GM18858 (cell line): ENCODE measurements around the gene CLCN6.

Source experiments
- ATAC-seq: cut with Tn5 transposase; IDR thresholded peaks from one replicate; pipeline ENCODE4 v1.9.1; 2021; ENCODE audit not compliant: unreplicated experiment

The CLCN6 gene, protein sequence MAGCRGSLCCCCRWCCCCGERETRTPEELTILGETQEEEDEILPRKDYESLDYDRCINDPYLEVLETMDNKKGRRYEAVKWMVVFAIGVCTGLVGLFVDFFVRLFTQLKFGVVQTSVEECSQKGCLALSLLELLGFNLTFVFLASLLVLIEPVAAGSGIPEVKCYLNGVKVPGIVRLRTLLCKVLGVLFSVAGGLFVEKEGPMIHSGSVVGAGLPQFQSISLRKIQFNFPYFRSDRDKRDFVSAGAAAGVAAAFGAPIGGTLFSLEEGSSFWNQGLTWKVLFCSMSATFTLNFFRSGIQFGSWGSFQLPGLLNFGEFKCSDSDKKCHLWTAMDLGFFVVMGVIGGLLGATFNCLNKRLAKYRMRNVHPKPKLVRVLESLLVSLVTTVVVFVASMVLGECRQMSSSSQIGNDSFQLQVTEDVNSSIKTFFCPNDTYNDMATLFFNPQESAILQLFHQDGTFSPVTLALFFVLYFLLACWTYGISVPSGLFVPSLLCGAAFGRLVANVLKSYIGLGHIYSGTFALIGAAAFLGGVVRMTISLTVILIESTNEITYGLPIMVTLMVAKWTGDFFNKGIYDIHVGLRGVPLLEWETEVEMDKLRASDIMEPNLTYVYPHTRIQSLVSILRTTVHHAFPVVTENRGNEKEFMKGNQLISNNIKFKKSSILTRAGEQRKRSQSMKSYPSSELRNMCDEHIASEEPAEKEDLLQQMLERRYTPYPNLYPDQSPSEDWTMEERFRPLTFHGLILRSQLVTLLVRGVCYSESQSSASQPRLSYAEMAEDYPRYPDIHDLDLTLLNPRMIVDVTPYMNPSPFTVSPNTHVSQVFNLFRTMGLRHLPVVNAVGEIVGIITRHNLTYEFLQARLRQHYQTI

DNA sequence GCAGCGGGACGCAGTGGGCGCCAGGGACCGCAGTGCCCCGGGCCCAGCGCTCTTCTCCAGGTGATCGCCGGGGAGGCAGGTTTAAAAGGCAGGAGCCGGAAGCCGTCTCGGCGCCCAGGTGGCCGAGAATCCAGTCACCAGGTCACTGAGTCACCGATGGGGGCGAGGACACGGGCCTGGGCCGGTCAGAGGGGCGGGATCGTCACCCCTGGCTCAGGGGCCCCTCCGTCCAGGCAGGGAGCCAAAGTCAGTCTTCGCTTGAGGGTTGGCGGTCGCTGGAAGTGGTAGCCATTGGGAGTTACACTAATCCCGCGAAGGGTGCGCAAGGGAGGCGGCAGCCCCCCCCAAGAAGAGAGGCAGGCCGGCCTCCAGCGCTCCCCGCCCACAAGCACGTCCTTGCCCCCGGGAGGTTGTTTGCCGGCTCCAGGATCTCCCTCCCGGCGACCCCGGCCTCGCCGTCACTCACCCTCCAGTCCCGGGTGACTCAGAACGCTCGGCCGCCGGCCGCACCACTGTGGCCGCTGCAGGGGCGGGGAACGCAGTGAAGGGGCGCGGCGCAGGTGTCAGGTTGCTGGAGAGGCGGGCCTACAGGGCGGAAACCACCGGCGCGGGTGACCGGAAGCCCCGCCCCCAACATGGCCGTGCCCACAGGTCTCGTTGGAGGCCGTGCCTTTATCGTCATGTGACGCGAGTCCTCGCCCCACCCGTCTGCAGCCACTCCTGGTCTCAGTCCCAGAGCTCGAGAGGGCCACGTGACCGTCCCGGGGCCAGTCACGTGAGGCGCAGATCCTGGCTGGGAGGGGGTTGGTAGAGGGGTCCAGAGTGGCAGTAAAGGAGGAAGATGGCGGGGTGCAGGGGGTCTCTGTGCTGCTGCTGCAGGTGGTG lies at the start of gene CLCN6, which contains the start of gene MTHFR:
TSS of gene CLCN6 (plus strand) at position 770 of the 885 bp plus-strand sequence. CDS start at position 842, 72 bp downstream.
TSS of gene MTHFR (minus strand) at position 543 of the 885 bp plus-strand sequence. CDS start 2,848 bp downstream, outside the sequence.
- peak; percentile 53 for ATAC-seq

DNA sequence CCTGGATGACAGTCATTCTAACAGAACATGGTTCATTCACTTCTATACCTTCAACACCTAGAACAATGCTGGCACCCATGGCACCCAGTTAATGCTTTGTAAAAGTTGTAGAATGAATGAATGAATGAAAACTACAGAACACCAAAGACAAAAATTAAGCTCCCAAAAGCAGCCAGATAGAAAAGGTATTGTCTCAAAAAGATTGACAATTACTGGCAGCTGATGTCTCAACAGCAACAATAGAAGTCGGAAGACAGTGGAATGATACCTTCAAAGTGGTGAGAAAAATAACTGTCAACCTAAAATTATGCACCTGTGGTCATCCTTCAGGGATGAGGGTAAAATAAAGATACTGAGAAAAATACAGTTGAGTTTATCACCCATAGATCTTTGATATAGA lies 48.9 kb upstream of the CLCN6 start:
- no peak for ATAC-seq

DNA sequence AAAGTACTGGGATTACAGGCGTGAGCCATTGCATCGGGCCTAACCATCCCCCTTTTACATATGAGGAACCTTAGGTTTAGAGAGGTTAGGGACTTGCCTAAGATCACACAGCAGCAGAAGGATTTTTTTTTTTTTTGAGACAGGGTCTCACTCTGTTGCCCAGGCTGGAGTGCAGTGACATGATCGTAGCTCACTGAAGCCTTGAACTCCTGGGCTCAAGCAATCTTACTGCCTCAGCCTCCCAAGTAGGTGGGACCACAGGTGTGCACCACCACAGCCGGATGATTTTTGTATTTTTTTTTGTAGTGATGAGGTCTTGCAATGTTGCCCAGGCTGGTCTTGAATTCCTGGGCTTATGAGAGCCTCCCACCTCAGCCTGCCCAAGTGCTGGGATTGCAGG lies 46.2 kb upstream of the CLCN6 start:
- ATAC-seq = no peak

- no peak for ATAC-seq
Measured at GRCh38 chr1:11761285-11761684, 44.7 kb upstream of the CLCN6 start.

DNA sequence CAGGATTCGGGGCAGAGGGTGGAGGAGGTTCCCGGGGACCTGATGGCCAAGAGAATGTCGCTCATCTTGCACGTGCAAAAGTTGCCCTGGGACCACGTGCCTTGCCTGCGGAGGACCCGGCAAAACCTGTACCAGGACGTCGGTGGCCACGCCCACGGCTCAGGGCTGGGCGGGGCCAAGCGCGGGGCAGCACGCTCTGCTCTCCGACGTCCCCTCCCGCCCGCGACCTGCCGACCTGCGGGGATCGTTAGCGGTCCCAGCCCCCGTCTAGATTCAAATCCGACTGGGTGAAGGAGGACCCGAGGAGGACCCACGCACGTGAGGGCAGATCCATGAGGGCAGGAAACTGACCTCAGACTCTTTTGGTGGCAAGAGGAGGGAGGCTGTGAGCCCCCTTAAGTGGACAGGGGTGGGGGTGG lies 44.0 kb upstream of the CLCN6 start, which contains the start of gene C1orf167:
TSS of gene C1orf167 (plus strand) at position 206 of the 419 bp plus-strand sequence. CDS start 2,208 bp downstream, outside the sequence.
- no peak for ATAC-seq

DNA sequence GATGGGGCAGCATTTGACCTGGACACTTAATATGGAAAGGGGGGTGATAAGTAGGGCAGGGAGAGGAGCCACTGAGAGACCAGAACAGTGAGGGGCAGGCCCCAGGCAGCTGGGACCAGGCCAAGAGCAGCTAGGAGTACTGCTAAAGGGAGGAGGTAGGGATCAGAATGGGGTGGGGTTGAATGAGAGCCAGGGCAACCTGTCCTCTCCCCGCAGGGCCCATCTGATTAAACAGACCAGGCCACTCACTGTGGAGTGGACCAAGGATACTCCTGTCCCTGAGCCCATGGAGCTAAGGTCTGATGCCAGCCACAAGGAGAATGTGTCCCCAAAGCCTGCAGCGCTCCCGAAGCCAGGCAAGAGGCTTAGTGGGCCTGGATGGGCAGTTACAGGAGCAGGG lies 41.9 kb upstream of the CLCN6 start:
- no peak for ATAC-seq

- ATAC-seq = no peak
Measured at GRCh38 chr1:11764519-11764918, 41.5 kb upstream of the CLCN6 start.

DNA sequence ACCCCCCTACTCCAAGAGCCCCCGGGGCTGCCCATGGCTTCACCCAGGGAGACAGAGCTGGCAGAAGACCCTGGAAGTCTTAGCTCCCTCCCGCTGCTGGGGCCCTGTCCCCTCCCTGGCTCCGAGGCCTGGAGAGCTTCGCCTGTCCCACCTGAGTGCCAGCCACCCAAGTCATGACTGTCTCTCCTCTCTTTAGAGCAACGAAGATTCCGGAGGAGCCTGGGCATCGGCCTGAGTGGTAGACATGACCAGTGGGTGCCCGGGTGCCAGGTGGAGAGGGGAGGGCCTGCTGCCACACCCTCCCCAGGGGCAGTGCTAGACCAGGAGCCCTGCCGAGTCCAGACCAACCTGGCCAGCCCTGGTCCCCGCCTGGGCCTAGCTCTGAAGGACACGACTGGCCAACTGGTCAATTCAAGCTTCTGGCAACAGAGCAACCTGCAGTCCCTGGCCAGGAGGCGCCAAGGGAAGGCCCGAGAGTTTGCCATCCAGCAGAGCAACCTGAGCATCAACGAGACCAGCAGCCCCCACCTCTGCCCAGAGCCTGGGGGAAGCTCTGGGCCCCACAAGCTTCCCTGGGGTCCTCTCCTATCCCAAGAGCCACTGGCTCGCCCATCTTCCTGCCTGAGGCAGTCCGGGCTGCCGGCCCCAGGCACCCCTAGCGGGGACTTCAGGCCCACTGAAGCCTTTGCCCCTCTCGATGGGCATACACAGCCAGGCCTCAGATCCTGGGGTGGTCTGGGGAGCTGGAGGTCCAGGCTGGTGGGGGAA lies 40.1 kb upstream of the CLCN6 start:
- ATAC-seq = no peak

- no peak for ATAC-seq
Measured at GRCh38 chr1:11766429-11766776, 39.6 kb upstream of the CLCN6 start.

DNA sequence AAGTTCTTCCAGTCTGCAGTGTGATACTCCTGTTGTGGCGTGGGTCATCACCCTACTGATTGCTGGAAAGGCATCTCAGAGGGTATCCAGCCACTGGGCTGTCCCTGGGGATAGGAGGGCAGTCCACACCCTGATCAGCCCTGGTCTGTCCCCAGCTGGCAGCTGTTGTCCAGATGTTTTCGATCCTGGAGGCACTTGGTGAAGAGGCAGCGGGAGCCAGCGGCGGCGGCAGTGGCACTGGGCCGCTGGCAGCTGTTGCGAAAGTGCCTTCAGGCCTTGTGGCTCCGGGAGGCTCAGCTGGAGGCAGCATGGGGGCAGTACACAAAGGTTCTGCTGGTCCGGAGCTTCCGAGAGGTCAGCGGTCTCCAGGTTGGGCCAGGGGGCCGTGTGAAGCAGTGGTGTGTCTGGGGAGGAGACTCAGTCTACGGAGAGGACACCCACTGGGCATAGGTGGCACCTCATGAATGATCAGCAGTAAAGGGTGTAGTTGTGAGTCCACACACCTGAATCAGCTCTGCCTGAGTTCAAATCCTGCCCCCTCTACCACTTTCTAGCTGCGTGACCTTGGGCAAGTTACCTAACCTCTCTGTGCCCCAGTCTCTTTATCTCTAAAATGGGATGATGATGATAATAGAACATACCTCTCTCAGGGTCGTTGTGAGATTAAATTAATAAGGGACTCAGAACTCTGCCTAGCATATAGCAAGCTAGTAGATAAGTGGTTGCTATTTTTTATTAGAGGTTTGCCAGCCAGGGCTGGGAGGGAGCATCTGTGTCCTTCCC lies 37.9 kb upstream of the CLCN6 start:
- no peak for ATAC-seq

DNA sequence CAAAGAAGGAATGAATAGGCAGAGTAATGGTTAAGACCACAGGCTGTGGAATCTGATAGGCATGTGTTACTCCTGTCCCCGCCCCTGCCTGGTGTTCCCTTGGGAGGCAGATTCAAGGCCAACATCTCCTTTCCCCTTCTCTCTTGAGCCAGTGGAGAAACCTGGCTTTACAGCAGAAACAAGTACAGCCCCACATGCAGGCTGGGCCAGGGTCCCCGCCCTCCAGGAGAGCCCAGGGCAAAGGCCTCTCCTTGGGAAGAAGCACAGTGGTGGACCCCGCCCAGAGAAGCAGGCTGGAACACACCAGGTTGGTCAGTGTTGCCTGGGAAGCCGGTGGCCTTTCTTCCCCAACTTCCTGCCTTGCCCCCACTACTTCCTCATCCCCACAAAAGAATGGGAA lies 37.2 kb upstream of the CLCN6 start:
- no peak for ATAC-seq

DNA sequence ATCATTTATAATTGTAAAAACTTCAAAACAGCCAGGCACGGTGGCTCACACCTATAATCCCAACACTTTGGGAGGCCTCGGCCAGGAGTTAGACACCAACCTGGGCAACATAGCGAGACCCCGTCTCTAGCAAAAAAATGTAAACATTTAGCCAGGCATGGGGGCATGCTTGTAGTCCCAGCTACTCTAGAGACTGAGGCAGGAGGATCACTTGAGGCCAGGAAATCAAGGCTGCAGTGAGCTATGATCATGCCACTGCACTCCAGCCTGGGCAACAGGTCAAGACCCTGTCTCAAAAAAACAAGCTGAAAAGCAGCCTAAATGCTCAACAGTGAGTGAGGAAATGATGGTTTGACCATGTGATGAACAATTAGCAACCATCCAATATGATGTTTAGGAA lies 36.7 kb upstream of the CLCN6 start:
- no peak for ATAC-seq

GRCh38 chr1:11770011-11770410 lies 36.0 kb upstream of the CLCN6 start:
- no peak for ATAC-seq

- ATAC-seq = no peak
Measured at GRCh38 chr1:11771481-11772043, 34.4 kb upstream of the CLCN6 start.

- ATAC-seq = no peak
Measured at GRCh38 chr1:11772458-11772857, 33.5 kb upstream of the CLCN6 start.

GRCh38 chr1:11774753-11775152 lies 31.2 kb upstream of the CLCN6 start:
- ATAC-seq = no peak

GRCh38 chr1:11777658-11778322 lies 28.2 kb upstream of the CLCN6 start:
- ATAC-seq = no peak

DNA sequence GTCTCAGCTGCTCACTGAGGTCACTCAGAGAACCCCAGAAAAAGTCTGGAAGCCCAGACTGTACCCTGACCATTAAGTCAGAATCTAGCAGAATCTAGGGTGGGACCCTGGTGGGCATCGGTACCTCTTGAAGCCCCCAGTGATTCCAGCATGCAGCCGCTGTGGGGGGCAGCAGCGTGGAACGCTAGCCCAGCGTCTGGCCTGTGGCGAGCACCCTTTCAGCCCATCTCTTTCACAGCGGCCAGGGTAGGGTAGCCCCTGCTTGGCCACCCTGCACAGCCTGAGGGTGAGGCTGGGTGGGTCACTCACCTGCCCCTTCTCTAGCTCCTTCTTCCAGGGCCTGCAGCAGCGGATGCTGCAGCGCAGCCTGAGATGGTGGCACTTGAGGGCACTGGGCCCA lies 27.7 kb upstream of the CLCN6 start:
- ATAC-seq = no peak
